ENCODE measurements around the gene N4BP2L2.

The N4BP2L2 gene

DNA sequence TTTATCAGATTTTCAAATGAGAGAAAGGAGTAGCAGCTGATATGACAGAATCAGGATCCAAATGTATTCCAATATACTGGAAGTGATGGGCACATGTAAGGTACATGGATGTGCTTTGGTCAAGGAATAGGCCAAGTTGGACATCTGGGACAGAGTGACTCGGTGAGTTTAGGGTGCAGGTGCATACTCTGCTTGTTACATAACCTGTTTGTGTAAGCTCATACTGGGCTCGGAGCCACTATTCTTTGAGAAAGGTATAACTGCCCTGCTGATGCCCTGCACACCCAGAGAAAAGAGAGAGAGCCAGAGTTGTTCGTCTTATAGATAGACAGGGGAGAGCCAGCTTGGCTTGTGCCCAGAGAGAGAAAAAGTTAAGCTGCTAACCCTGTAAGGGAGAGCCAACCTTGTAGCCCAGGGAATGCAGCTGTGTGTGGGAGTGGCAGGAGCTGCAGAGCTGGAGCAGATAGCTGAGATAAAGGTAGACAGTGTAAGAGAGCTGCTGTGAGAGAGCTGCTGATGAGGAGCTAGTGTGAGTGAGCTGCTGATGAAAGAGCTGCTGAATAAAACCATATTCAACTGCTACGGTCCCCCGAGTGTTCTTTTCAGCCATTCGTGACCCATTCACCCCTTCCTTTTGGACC, 70.0 kb downstream of the N4BP2L2 start:
- DNase-seq (ENCODE audit: low spot score): no peak

DNA sequence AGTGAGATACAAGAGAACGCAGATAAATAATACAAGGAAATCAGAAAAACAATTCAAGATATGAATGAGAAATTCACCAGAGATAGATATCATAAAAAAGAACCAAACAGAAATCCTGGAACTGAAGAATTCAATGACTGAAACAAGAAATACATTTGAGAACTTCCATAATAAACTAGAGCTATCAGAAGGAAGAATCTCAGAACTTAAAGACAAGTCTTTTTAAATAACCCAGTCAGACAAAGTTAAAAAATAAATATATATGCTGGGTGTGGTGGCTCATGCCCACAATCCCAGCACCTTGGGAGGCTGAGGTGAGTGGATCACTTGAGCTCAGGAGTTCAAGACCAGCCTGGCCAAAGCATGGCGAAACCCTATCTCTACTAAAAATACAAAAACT, 82.0 kb downstream of the N4BP2L2 start:
- DNase-seq (ENCODE audit: low spot score): no peak

GRCh38 chr13:32455594-32455903, 83.0 kb downstream of the N4BP2L2 start:
- DNase-seq (ENCODE audit: low spot score): no peak

DNA sequence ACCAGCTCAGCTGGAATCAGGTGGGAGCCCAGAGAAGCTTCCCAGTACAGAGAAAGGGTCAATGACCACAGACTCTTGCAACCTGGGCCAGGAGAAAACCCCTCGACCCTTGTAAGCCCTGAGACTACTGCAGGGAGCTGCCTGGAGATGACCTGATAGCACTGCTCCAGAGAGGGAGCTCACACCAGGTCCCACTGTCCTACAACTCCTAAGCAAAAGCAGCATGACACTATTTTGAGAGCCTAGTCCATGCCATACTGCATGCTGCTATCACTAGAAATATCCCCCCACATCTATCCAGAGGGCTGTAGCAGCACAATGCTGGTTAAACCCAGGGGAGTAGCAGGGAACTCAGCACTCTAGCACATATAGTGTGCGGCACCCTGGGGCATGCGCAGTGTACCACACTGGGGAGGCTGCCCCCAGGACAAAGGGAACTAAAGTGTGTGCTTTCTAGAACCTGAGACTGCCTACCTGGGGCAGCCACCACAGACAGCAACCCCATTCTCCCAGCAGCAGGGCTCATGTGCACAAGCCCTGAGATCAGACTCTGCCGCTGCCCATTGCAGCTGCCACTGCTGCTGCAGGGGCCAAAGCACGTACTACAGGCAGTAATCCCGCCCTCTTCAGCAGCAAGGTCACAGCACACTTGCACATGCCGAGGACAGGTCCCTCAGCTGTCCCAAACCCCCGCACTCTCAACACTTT, 83.6 kb downstream of the N4BP2L2 start:
- no peak for DNase-seq (ENCODE audit: low spot score)

GRCh38 chr13:32453981-32454380, 84.6 kb downstream of the N4BP2L2 start:
- DNase-seq (ENCODE audit: low spot score): no peak

DNA sequence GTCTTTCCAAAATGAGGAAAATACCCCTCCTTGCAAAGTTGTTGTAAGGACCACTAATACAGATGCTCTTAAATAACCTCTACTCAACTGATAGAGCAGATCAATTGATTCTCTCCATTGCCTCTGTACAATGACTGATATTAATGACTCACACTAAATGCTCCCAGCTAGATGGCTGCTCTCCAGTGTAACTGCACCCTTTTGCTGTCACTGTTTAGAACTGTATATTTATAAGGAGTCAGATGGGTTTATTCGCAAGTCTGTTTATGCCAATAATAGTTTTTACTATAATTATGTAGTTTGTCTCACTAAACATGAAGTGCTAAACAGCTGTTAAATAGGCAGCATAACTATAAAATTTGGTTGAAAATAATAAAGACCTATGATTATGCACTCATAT, 89.6 kb downstream of the N4BP2L2 start:
- no peak for DNase-seq (ENCODE audit: low spot score)

- no peak for DNase-seq (ENCODE audit: low spot score)
These were observed 90.5 kb downstream of the N4BP2L2 start for GRCh38 chr13:32447894-32448623.

DNA sequence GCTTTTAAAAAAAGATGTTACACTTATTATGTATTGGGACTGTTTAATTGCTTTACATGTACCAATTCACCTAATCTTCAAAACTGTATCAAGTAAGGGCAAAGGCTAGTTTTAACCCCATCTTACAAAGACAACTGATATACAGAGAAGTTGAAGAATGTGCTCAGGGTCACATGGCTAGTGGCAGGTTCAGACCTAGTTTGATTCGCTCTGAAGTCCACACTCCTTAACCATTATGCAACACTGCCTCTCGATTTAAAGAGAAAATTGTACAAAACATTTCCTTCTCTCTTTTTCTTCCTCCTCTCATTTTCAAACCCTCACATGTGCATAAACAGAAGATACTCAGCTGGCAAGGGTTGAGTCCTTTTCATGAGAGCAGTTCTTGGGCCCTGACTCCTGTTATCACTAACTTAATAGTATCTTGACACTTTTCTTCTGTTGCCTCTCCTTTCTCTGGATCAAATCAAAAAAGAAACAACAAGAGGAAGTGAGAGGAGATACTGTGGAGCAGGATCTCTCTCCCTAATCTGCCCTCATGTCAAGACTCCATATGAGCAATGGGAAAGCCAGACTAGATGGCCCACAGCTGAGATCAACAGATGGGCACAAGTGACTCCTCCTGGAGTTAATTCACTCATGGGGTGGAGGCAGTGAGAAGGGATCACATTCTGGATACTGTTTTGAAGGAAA, 91.7 kb downstream of the N4BP2L2 start:
- DNase-seq (ENCODE audit: low spot score): no peak

DNA sequence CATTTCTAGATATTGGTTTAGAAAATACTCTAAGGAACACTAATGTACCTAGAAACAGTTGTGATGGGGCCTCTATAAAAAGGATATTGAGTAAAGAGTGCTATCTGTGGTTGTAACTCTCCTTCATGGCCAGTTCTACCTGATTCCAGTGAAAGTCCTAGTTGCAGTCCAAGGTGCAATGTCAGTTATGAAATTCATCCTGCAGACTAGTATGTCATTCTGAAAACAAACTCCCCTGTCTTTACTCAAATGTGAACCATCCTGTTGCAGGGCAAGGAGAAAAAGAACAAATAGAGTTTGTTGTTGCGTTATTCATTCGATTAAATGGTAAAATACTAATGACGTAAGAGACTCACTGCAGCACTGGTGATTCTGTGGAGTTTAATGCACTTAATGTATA, 92.4 kb downstream of the N4BP2L2 start:
- DNase-seq (ENCODE audit: low spot score): no peak

GRCh38 chr13:32445461-32445860, 93.1 kb downstream of the N4BP2L2 start:
- DNase-seq (ENCODE audit: low spot score): no peak

- DNase-seq (ENCODE audit: low spot score): no peak
These were observed 95.5 kb downstream of the N4BP2L2 start for GRCh38 chr13:32443111-32443510.

DNA sequence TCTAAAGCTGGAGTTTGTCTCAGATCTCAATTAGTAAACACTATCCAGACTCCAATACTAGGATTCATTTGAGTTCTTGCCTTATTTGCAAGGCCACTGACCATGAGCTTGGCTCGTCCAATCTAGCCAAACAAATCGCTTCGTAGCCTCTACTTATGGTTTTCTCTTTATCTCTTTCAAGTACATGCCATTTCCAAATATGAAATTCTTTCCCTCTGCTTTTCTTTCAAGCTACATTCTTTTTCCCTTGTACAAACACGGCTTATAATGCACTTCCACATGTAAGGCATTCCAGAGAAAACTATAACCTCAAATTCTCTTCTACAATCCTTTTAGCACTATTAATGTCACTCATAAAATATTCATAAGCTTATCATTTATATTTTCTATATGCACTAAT, 99.7 kb downstream of the N4BP2L2 start:
- DNase-seq (ENCODE audit: low spot score): no peak

GRCh38 chr13:32432856-32433255, 105.7 kb downstream of the N4BP2L2 start:
- DNase-seq (ENCODE audit: low spot score): no peak

DNA sequence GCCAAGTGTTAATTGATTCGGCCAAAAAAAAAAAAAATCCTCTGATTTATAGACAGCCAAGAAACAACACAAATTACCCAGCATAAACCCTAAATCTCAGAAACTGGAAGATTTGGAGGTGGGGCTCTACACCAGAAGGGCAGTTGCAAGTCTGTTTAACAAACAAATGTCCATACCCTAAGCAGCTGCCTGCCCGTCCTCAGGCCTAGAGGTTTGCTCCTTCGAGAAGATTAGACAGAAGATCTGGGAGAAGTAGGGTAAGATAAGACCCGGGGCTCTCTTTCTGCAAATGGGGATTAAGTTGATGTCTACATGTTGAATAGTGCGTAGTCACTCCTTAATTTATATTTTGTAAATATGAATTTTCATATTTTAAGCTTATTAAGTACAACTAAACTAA, 107.2 kb downstream of the N4BP2L2 start:
- no peak for DNase-seq (ENCODE audit: low spot score)

GRCh38 chr13:32430018-32430747, 108.4 kb downstream of the N4BP2L2 start:
- no peak for DNase-seq (ENCODE audit: low spot score)

GRCh38 chr13:32429433-32429909, 109.1 kb downstream of the N4BP2L2 start:
- no peak for DNase-seq (ENCODE audit: low spot score)

DNA sequence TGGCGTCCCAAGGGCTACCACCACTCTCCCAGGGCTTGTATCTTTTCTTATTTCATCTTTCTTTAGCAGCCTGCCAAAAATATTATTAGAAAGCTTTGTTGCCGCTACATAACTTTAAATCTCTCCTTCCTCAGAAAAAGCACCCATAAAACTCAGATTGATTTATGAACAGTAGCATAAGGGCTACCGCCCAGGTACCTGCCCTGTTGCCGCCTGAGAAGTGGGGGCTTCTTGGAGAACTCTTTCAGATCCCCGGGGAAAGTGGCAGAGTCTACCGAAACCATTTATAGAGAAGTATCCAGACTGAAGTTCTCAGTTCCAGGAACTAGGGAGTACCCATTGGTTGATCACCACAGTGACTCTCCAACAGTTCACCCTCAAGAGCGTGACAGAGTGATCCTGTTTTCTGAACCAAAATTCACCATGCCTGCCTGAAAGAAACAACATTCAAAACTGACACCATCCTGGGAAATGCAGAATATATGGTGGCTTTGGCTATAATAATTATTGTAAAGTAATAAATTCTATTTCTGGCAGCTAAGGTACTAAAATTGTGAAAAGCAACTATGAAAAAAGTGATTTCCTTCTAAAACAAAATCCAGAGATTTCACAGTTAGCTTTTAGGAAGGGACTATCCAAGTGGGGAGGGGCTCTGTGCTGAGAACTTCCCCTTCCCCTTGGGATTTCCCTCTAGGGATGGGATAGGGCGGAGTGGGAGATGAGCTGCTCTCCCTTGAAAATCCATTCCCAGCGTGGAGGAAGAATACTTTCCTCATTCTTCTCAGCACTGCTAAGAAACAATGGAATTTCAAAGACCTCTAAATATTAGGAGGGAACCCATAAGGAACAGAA, 109.8 kb downstream of the N4BP2L2 start:
- DNase-seq (ENCODE audit: low spot score): no peak

- DNase-seq (ENCODE audit: low spot score): peak; percentile 55
These were observed 110.6 kb downstream of the N4BP2L2 start, which contains the start of gene N4BP2L1 for GRCh38 chr13:32427852-32428580. TSS of gene N4BP2L1 (minus strand) at chr13:32428130. CDS start at chr13:32428082, 48 bp downstream.

DNA sequence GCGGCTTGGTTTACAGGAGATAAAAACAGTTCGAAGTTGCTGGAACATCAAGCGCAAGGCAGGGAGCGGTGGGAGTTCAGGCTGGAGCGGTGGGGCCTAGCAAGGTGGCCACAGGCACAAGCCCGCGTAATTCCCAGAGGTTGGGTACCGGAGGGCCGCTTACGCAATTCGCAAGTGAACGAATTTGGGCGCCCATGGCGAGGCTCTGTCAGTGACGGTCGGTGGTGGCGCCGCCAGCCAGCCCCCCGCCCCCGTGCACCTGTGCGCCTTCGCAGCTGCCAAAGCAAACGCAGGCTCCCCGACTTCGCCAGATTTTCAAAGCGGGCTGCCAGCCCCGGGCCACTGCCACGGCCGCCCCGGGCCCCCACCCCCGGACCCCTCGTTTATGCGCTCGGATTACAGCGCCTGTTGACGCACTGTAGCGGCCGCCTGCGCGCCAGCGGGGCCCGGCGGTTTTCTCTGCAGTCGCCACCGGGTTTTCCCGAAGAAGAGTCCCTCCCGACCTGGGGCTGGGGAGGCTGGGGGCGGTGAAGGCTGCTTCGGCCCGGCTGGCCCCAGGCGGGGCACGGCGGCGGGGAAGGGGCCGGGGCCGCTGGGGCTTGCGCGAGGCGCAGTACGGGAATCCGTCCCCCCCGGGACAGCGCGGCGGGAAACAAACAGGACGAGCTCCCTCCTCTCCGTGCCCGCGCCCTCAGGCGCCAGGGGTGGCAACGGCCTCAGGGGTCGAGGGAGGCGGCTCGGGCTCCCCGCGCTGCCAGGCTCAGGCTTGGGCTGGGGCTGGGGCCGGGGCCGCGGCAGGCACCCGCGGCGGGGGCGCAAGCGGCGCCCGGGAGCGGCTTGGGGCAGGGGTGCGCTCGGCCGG, 111.4 kb downstream of the N4BP2L2 start:
- no peak for DNase-seq (ENCODE audit: low spot score)

Measured in COLO829 (cell line).